Stimulated activated CD8-positive, alpha-beta memory T cell treated with anti-CD3 and anti-CD28 coated beads, Interleukin-15, amount 100 ng/mL, for 4 hours (primary cell): Measurements from ENCODE around the gene BICDL2.

Source experiments
- DNase-seq, 2 donors: peaks; one replicate each; pipeline ENCODE4 v3.0.0-alpha.2; 2020; ENCODE audit warnings: low read depth in 2 of 2

The BICDL2 gene

DNA sequence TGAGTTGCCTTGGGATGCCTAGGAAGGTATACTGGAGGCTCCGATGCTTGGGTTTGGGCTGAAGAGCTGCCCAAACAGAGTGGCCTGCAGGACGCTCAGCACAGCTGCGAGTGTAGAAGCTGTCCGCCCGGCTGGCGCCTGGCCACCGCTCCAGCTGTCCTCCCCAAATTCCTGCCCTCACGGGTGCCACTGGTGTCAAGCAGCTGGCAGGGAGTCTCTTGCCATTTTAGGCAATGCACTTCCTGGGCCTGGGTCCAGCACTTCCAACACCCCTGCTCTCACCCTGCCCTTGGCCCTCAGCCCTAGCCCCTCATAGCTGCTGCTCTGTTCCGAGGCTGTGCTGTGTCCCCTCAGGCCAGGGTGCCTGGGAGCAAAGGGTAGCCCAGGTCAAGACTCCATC lies 51.3 kb downstream of the BICDL2 start:
- DNase-seq = no peak

DNA sequence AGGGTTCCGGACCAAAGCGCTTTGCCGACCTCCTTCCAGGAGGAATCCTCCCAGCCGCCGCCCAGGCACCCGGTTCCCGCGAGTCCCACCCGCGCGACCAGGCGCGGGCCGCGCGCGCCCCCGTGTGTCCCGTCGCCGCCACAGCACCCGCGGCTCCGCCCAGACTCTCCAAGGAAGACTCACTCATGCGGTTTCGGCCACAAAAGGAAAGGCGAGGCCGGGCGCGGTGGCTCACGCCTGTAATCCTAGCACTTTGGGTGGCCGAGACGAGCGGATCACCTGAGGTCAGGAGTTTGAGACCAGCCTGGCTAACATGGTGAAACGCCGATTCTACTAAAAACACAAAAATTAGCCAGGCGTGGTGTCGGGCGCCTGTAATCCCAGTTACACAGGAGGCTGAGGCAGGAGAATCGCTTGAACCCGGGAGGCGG lies 53.0 kb downstream of the BICDL2 start:
- no peak for DNase-seq

GRCh38 chr16:2982402-2982801 lies 54.3 kb downstream of the BICDL2 start:
- DNase-seq = no peak

DNA sequence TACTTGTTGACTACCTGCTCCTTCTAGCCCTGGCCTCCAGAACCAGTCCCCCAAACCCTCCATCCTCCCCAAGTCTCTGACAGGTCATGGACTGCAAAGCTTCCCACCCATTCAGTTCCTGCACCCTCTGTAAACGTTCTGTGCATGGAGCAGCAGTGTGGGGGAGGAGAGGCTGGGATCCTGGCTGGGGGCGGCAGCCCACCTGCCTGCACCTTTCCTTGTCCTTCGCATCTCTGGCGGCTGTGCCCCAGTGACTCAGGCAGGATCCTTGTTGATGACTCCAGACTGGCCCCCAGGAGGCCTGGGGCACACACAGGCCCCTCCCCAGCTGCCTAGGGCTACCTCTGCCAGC lies 54.9 kb downstream of the BICDL2 start:
- no peak for DNase-seq

DNA sequence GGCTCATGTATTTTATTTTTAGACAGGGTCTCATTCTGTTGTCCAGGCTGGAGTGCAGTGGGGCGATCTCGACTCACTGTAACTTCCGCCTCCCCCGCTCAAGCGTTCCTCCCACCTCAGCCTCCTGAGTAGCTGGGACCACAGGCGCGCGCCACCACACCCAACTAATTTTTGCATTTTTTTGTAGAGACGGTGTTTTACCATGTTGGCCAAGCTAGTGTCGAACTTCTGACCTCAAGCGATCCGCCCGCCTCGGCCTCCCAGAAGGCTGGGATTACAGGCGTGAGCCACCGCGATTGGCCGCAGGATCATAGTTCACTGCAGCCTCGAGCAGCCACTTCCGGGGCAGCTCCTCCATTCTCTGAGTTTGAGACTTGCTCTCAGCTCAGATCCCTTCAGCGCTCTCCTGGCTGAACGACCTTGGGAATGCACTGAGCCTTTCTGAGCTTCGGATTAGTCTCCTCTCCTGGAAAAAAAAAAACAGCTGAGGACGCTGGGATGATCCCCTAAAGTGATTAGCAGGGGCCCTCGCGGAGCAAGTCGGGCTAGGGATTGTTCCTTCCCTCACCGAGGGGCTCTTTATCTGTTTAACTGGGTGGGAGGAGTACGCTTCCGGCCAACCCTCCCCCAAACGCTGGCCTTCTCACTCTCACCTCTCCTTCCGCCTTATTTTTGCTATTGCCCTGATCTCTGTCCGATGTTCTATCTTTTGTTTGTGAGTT lies 55.4 kb downstream of the BICDL2 start:
- DNase-seq = no peak

- DNase-seq = peak; percentile 84 to 94
Measured at GRCh38 chr16:2980227-2981176, 56.2 kb downstream of the BICDL2 start, which contains the start of gene PKMYT1. TSS of gene PKMYT1 (minus strand) at chr16:2980446. CDS start at chr16:2979657, 789 bp downstream.

- DNase-seq = no peak
Measured at GRCh38 chr16:2979669-2980226, 57.0 kb downstream of the BICDL2 start.
